ENCODE data around the gene SI.

DNA sequence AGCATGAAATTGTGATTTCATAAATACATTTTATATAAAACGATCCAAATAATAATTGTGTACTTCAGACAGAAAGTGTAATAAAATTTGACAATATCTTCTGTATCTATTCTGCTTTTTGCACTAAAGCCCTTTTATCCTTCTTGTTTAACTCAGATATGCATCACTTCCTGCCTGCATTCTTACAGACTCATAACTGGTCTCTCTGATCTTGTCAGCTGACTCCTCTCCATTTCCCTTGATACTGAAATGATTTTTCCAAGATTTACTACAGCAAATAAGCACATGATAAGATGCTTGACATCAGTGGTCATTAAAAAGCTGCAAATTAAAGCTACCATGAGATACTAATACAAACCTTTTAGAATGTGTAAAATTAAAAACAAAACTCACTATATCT is 25.3 kb upstream of the SI start:
- TF ChIP-seq POLR2A (IDR thresholded peaks at IDR 0.05) = no peak
- TF ChIP-seq, protein P1, sequence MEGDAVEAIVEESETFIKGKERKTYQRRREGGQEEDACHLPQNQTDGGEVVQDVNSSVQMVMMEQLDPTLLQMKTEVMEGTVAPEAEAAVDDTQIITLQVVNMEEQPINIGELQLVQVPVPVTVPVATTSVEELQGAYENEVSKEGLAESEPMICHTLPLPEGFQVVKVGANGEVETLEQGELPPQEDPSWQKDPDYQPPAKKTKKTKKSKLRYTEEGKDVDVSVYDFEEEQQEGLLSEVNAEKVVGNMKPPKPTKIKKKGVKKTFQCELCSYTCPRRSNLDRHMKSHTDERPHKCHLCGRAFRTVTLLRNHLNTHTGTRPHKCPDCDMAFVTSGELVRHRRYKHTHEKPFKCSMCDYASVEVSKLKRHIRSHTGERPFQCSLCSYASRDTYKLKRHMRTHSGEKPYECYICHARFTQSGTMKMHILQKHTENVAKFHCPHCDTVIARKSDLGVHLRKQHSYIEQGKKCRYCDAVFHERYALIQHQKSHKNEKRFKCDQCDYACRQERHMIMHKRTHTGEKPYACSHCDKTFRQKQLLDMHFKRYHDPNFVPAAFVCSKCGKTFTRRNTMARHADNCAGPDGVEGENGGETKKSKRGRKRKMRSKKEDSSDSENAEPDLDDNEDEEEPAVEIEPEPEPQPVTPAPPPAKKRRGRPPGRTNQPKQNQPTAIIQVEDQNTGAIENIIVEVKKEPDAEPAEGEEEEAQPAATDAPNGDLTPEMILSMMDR (IDR thresholded peaks at IDR 0.05) = no peak
- TF ChIP-seq EP300 (IDR thresholded peaks at IDR 0.05) = no peak

Measured in ovary (tissue), 3 donors.